Activated T-helper 2 cell treated with anti-CD3 and anti-CD28 coated beads, Interferon-gamma antibody, Interleukin-2, Interleukin-4, amounts not matched to agents 10 μg/mL and 5 μg/mL and 100 μg/mL, durations not matched to agents 14 hours and 24 hours and 36 hours (primary cell): ENCODE measurements around the gene EXOSC1. TPM values are rescaled to one million over a fixed set of nuclear protein-coding genes. Genes with fewer than 3 reads are reported as not detected.

ENCODE experiments used
- DNase-seq: peaks from one replicate; pipeline ENCODE4 v3.0.0; 2021; ENCODE audit warnings: low spot score
- H3K27ac Mint-ChIP-seq: one replicate; pipeline ENCODE4 v1.8.0; 2021; ENCODE audit warnings: mixed read lengths
- H3K27me3 Mint-ChIP-seq: one replicate; pipeline ENCODE4 v1.8.0; 2021; ENCODE audit warnings: low read depth, mixed read lengths
- H3K36me3 Mint-ChIP-seq: one replicate; pipeline ENCODE4 v1.8.0; 2021; ENCODE audit warnings: low read depth, mixed read lengths
- H3K4me1 Mint-ChIP-seq: one replicate; pipeline ENCODE4 v1.8.0; 2021; ENCODE audit warnings: low read depth, mixed read lengths
- H3K4me3 Mint-ChIP-seq: one replicate; pipeline ENCODE4 v1.8.0; 2021; ENCODE audit warnings: low read depth, mild to moderate bottlenecking, moderate library complexity, mixed read lengths
- H3K9me3 Mint-ChIP-seq: one replicate; pipeline ENCODE4 v1.8.0; 2021; ENCODE audit warnings: mixed read lengths
- intact Hi-C: fragments of 100-400 bp; cut with micrococcal nuclease; formaldehyde crosslinking; loops from one replicate; pipeline ENCODE4 v1.15.1; 2023
- total RNA-seq: library from RNA; stranded (reverse); gene quantifications from 2 replicates; pipeline ENCODE4 v1.2.3, GENCODE V29; 2022

The EXOSC1 gene
- total RNA-seq, 1 donor from 2014 or later, result 53.4 TPM

DNA sequence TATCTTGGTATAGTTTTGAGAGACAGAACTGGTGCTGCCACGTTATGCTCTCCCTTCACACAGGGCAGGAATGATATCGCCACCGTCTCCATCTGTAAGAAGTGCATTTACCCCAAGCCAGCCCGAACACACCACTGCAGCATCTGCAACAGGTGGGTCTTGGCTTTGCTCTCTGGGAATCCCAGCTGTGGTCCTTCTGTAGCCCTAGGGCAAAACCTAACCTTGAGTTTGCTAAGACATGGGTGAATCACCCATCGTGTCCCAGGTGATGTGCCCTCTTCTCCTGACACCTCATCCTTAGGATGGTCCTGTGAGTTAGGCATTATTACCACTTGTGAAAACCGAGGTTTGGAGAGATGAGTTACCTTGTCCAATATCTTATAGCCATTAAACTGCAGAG, 6.5 kb upstream of the EXOSC1 start:
- Mint-ChIP-seq H3K36me3 (peaks cover 60% of the 10 kb centered on the region), H3K4me3 (no peak overlapping the region), H3K27ac (no peak overlapping the region), H3K27me3 (no peaks in the 10 kb centered on the region), H3K4me1 (peaks cover 26% of the 10 kb centered on the region), H3K9me3 (no peaks in the 10 kb centered on the region)
- DNase-seq, result no peak
- intact Hi-C loops, result no loop called here

DNA sequence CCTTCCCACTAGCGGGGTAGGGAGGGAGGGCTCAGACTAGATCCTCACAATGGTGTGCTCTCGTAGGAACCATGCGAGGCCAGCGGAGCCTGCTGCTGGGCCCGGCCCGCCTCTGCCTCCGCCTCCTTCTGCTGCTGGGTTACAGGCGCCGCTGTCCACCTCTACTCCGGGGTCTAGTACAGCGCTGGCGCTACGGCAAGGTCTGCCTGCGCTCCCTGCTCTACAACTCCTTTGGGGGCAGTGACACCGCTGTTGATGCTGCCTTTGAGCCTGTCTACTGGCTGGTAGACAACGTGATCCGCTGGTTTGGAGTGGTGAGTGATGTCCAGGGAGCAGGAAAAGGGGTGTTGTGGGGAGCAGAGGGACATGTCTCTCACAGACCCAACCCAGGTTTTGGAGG, 5.8 kb upstream of the EXOSC1 start:
- intact Hi-C loops, result no loop called here
- H3K27me3 Mint-ChIP-seq, result no peaks in the 10 kb centered on the region
- H3K9me3 Mint-ChIP-seq, result no peaks in the 10 kb centered on the region
- no peak overlapping the region for H3K4me3 Mint-ChIP-seq
- DNase-seq, result no peak
- peak overlapping the region; percentile 18 for H3K27ac Mint-ChIP-seq
- H3K4me1 Mint-ChIP-seq, result peaks cover 28% of the 10 kb centered on the region
- peaks cover 52% of the 10 kb centered on the region for H3K36me3 Mint-ChIP-seq

DNA sequence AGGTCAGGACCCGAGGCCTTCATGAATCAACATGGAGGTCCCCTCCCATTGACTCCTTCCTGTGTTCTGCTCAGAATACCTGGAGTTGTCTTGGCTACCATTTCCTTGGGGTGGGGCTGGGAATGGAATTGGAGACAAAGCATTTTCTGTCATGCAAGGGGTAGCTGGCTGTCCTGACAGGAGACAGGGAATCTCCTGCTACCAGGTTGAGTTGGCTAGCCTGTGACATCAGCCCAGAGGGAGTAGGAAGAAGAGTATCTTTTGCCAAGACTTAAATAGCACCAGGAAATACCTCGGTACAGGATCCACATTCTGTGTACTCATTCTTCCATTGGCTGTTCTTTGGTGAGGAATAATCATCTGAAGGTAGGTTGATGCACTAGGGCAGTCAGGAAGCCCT, 5.0 kb upstream of the EXOSC1 start:
- peaks cover 46% of the 10 kb centered on the region for H3K36me3 Mint-ChIP-seq
- no peak for DNase-seq
- H3K4me1 Mint-ChIP-seq, result peaks cover 30% of the 10 kb centered on the region
- intact Hi-C loops, result no loop called here
- H3K27me3 Mint-ChIP-seq, result no peaks in the 10 kb centered on the region
- no peaks in the 10 kb centered on the region for H3K9me3 Mint-ChIP-seq
- H3K27ac Mint-ChIP-seq, result peak overlapping the region; percentile 11
- H3K4me3 Mint-ChIP-seq, result no peak overlapping the region

DNA sequence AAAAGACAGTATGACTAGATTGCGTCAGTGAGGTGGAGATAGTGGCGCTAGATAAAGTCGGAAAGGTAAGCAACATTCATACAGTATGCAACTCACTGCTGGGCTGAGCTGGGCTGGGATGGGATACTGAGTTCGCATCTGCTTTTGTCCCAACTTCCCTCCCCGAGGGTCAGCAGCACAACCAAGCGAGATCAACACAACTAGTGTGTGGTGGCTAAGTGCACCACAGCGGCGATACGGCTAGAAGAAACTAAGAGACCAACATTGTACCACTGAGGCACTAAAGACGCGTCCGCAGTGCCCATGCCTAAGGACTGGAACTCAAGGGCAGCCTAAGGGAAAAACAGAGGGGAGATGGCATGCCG, 467 bp downstream of the EXOSC1 start:
- DNase-seq, result no peak
- Mint-ChIP-seq H3K27ac (peak overlapping the region; percentile 69), H3K27me3 (no peaks in the 10 kb centered on the region), H3K36me3 (peaks cover 36% of the 10 kb centered on the region), H3K4me1 (peaks cover 28% of the 10 kb centered on the region), H3K9me3 (no peaks in the 10 kb centered on the region), H3K4me3 (peak overlapping the region; percentile 95)
- intact Hi-C loops, result loop anchor here (1.0 kb wide), 1 partner anchor 17 kb away; no protein-coding TSS in a partner anchor

DNA sequence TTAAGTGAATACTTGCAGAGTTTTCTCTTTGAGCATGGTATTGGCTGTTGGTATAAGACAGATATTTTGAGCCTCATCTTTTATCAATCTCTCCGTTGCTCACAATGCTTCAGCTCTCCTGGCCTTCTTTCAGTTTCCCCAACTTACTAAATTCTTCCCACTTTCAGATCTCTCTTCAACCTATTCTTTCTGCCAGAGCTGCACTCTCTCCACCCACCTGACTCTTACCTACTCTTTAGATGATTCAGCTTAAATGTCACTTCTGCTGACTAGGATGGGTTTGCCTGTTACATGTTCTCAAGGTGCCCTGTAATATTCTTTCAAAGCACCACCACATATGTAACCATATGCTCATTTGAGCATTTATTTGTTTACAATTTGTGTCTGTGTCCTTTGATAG, 1.6 kb downstream of the EXOSC1 start:
- peak overlapping the region; percentile 95 for H3K4me3 Mint-ChIP-seq
- H3K36me3 Mint-ChIP-seq, result peaks cover 41% of the 10 kb centered on the region
- peak overlapping the region; percentile 69 for H3K27ac Mint-ChIP-seq

DNA sequence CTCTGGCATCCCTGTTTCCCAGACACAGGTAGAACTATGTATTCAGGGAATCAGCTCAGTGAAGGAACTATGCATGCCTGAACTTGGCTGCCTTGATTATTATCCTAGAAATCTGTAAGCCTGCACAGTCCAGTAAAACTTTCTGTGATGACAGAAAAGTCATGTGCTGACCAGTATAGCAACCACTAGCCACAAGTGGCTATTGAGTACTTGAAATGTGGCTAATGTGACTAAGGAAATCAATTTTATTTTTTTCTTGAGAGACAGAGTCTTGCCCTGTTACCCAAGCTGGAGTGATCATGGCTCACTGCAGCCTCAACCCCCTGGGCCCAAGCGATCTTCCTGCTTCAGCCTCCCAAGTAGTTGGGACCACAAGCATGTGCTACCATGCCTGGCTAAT, 3.5 kb downstream of the EXOSC1 start:
- no peak overlapping the region for H3K27ac Mint-ChIP-seq
- no peaks in the 10 kb centered on the region for H3K9me3 Mint-ChIP-seq
- intact Hi-C loops, result no loop called here
- DNase-seq, result no peak
- H3K4me1 Mint-ChIP-seq, result peaks cover 16% of the 10 kb centered on the region
- H3K4me3 Mint-ChIP-seq, result no peak overlapping the region
- H3K36me3 Mint-ChIP-seq, result peaks cover 44% of the 10 kb centered on the region
- H3K27me3 Mint-ChIP-seq, result no peaks in the 10 kb centered on the region

More for the DNA sequence above, 1.6 kb downstream of the EXOSC1 start:
- H3K27me3 Mint-ChIP-seq, result no peaks in the 10 kb centered on the region
- intact Hi-C loops, result loop anchor here (1.0 kb wide), 1 partner anchor 37 kb away; no protein-coding TSS in a partner anchor
- peaks cover 25% of the 10 kb centered on the region for H3K4me1 Mint-ChIP-seq
- no peak for DNase-seq
- no peaks in the 10 kb centered on the region for H3K9me3 Mint-ChIP-seq

DNA sequence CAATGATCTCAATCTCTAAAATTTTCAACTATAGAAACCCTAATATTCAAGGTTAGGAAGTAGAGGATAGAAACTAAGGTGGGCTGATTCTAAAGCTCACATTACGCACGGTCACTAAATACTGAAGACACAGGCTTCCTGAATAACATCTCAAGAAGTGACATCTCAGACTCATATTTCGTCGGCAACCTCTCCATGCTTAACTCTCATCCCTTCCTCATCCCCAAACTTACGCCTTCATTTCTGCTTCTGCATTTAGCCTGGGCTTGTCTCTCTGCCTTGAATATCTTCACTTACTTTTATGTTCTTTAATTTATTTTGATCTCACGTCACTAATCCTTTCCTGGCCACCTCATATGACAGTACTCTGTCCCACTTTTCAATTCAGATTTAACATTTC, 10.6 kb downstream of the EXOSC1 start:
- Mint-ChIP-seq H3K4me1 (no peaks in the 10 kb centered on the region), H3K4me3 (no peak overlapping the region), H3K27ac (peak overlapping the region; percentile 31), H3K36me3 (peaks cover 73% of the 10 kb centered on the region), H3K27me3 (no peaks in the 10 kb centered on the region), H3K9me3 (no peaks in the 10 kb centered on the region)
- no peak for DNase-seq
- intact Hi-C loops, result no loop called here

DNA sequence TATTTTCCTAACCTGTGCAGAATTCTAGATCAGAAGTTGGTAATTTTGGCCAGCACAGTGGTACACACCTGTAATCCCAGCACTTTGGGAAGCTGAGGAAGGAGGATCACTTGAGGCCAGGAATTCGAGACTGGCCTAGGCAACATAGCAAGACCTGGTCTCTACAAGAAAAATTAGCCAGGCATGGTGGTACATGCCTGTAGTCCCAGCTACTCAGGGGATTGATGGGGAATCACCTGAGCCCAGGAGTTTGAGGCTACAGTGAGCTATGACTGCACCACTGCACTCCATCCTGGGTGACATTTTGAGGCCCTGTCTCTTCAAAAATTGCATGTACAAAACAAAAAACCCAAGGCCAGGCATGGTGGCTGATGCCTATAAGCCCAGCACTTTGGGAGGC, 11.2 kb downstream of the EXOSC1 start:
- Mint-ChIP-seq H3K4me1 (no peaks in the 10 kb centered on the region), H3K27me3 (no peaks in the 10 kb centered on the region), H3K27ac (no peak overlapping the region), H3K4me3 (no peak overlapping the region), H3K36me3 (peaks cover 77% of the 10 kb centered on the region), H3K9me3 (no peaks in the 10 kb centered on the region)
- DNase-seq, result no peak
- intact Hi-C loops, result no loop called here

DNA sequence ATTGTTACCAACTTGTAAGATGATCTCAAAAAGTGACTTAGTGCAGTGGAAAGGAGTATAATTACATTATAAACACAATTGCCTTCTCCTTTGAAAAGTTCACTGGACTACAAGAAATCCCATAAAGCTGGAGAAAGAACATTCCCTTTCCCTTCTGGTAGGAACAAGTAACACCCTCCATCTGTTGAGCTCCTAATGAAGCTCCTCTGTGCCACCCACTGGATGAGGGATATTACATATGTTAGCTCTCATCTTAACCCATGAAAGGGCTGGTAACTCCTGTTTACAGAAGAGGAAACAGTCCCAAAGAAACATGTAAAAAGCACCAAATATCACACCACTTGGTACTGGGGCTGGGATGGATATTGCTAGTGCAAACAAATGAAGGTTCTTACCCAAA, 11.8 kb downstream of the EXOSC1 start:
- Mint-ChIP-seq H3K9me3 (no peaks in the 10 kb centered on the region), H3K27me3 (no peaks in the 10 kb centered on the region), H3K27ac (no peak overlapping the region), H3K4me3 (no peak overlapping the region), H3K4me1 (peaks cover 4% of the 10 kb centered on the region), H3K36me3 (peaks cover 78% of the 10 kb centered on the region)
- intact Hi-C loops, result no loop called here
- no peak for DNase-seq

DNA sequence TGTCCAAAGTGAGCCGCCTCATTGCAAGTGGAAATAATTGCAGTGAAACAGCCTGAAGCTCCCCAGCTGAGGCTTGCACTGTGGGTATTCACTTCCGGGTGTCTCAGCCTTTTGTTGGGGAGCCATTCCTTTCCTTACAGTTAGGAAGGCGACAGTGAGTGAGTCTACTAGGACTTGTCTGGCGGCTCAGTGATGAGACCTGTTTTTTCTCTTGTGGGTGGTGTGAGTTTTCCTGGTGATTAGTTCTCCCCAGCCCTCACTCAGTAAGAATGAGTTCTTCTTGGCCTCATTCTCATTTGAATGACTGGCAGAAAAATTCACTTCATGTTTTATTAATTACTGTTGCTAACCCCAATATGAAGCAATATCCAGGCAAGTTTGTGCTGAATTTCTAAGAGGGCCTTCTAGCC, 17.2 kb downstream of the EXOSC1 start:
- H3K36me3 Mint-ChIP-seq, result peaks cover 68% of the 10 kb centered on the region
- no peak for DNase-seq
- H3K9me3 Mint-ChIP-seq, result no peaks in the 10 kb centered on the region

DNA sequence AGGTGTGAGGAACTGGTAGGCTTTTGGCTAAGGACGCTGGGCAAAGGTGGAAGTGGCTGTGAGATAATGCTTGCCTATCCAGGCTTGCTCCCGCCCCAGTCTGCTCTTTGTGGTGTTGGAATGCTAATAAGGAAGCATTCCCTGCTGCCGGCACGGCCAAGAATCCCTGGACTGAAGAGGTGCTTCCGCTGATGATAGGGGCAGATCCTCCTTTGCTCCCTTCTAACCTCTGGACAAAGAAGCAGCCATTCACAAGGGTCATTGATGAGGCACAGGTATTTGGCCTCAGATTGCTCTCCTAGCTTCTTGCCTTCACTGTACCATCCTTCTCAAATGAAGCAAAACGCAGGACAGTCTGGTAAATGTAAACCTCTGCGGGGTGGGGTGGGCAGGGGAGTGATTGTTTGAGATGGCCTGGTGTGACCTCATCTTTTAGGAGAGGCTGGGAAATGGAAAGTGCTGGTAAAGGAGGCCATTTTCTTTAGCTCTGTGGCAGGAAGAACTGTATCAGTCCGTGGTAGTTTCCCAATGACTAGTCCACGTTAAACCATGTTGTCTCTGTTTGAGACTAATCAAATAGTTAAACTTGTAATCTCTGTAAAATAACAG, 18.1 kb downstream of the EXOSC1 start:
- H3K27me3 Mint-ChIP-seq, result no peaks in the 10 kb centered on the region
- no peaks in the 10 kb centered on the region for H3K9me3 Mint-ChIP-seq
- H3K4me3 Mint-ChIP-seq, result peak overlapping the region; percentile 86
- peaks cover 31% of the 10 kb centered on the region for H3K4me1 Mint-ChIP-seq
- no peak for DNase-seq
- intact Hi-C loops, result loop anchor here (1.0 to 10.0 kb wide), 5 partner anchors 18 to 217 kb away; partner anchors contain the start of genes MMS19, PI4K2A, RRP12 and UBTD1
- peak overlapping the region; percentile 98 for H3K27ac Mint-ChIP-seq
- peaks cover 65% of the 10 kb centered on the region for H3K36me3 Mint-ChIP-seq

More for the DNA sequence above, 17.2 kb downstream of the EXOSC1 start:
- Mint-ChIP-seq H3K27me3 (no peaks in the 10 kb centered on the region), H3K27ac (peak overlapping the region; percentile 90), H3K4me1 (peaks cover 23% of the 10 kb centered on the region), H3K4me3 (peak overlapping the region; percentile 86)
- intact Hi-C loops, result loop anchor here (1.0 to 10.0 kb wide), 4 partner anchors 17 to 216 kb away; partner anchors contain the start of genes PI4K2A and RRP12

DNA sequence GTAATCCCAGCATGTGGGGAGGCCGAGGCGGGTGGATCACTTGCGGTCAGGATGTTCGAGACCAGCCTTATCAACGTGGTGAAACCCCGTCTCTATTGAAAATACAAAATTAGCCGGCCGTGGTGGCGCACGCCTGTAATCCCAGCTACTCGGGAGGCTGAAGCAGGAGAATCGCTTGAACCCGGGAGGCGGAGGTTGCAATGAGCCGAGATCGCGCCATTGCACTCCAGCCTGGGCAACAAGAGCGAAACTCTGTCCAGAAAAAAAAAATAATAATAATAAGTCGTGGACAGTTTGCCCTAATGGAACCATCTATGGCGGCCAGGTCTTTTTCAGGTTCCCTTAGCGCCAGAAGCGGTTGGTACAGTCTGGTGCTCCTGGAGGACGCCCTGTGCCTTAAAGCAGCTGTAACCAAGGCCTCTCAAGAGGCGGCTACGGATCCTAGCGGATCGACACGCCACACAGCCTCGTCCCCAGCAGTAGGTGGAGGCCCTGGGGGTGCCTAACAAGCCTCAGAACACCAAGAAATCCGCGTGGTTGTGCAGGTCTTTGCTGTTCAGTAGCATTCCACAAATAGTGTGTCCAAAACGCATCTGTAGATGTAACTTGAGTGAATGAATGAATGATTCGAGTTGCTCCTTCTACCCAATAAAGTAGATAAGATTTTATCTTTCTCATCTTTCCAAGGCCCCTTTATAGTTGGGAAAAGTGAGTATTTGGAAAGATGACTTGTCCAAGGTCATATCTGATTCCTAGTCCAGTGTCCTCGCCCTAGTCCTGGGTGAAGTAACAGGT, 18.8 kb downstream of the EXOSC1 start:
- DNase-seq, result no peak
- peaks cover 31% of the 10 kb centered on the region for H3K4me1 Mint-ChIP-seq
- no peaks in the 10 kb centered on the region for H3K27me3 Mint-ChIP-seq
- intact Hi-C loops, result loop anchor here (2.0 to 10.0 kb wide), 2 partner anchors 72 to 218 kb away; partner anchors contain the start of genes MMS19, PI4K2A and UBTD1
- H3K36me3 Mint-ChIP-seq, result peaks cover 61% of the 10 kb centered on the region
- H3K27ac Mint-ChIP-seq, result peak overlapping the region; percentile 98
- H3K4me3 Mint-ChIP-seq, result peak overlapping the region; percentile 86
- H3K9me3 Mint-ChIP-seq, result no peaks in the 10 kb centered on the region
